WTC11 (cell line): Measurements from ENCODE around the gene FAM117B. TPM values are rescaled to one million over a fixed set of nuclear protein-coding genes. Genes with fewer than 3 reads are reported as not detected.

ENCODE experiments used
- ATAC-seq: fragments of 200-7000 bp; cut with Tn5 transposase; 2 replicates; pipeline ENCODE4 v1.10.0; 2021; ENCODE audit warnings: mild to moderate bottlenecking, moderate library complexity
- CTCF ChIA-PET: fragments of 300-600 bp; sonication (Branson Sonifier 250); formaldehyde crosslinking; loops from one replicate; lab custom pipeline; 2021; ENCODE audit warnings: antibody characterized with exemption; lab: Charles Lee
- POLR2A ChIA-PET: fragments of 350-600 bp; sonication (Branson Sonifier 250); formaldehyde crosslinking; loops from one replicate; lab custom pipeline; 2021; ENCODE audit warnings: antibody characterized with exemption; lab: Charles Lee
- DNase-seq: peaks from one replicate; pipeline ENCODE4 v3.0.0; 2021; ENCODE audit warnings: low spot score
- H3K27ac Mint-ChIP-seq: 2 replicates; pipeline ENCODE4 v1.8.0; 2021; ENCODE audit warnings: mixed read lengths
- H3K27me3 Mint-ChIP-seq: 2 replicates; pipeline ENCODE4 v1.8.0; 2021; ENCODE audit warnings: low read depth, mild to moderate bottlenecking, moderate library complexity, mixed read lengths
- H3K36me3 Mint-ChIP-seq: 2 replicates; pipeline ENCODE4 v1.8.0; 2021; ENCODE audit warnings: mixed read lengths
- H3K4me1 Mint-ChIP-seq: 2 replicates; pipeline ENCODE4 v1.8.0; 2022; ENCODE audit warnings: mixed read lengths
- H3K4me3 Mint-ChIP-seq: 2 replicates; pipeline ENCODE4 v1.8.0; 2021; ENCODE audit warnings: mild to moderate bottlenecking, moderate library complexity, mixed read lengths
- H3K9me3 Mint-ChIP-seq: 2 replicates; pipeline ENCODE4 v1.8.0; 2021; ENCODE audit warnings: mixed read lengths
- AR ChIP-seq: fragments of 250-450 bp; sonication (Bioruptor Pico); IDR thresholded peaks from 2 replicates; pipeline ENCODE4 v1.9.0; 2021; ENCODE audit warnings: mild to moderate bottlenecking
- ATF1 ChIP-seq: sonication (generic); formaldehyde crosslinking; IDR thresholded peaks from 2 replicates; pipeline ENCODE4 v1.8.1; 2023; ENCODE audit warnings: mild to moderate bottlenecking, moderate library complexity, missing genetic modification reagents
- CDX4 ChIP-seq: fragments of 250-450 bp; sonication (Bioruptor Pico); IDR thresholded peaks from 2 replicates; pipeline ENCODE4 v1.9.0; 2021; ENCODE audit warnings: moderate library complexity, mild to moderate bottlenecking, inconsistent platforms, borderline replicate concordance
- EMX1 ChIP-seq: fragments of 250-450 bp; sonication (Bioruptor Pico); IDR thresholded peaks from 2 replicates; pipeline ENCODE4 v1.8.0; 2021; ENCODE audit warnings: mild to moderate bottlenecking
- ERG ChIP-seq: fragments of 250-450 bp; sonication (Bioruptor Pico); IDR thresholded peaks from 2 replicates; pipeline ENCODE4 v1.8.0; 2021; ENCODE audit warnings: mild to moderate bottlenecking
- ESRRA ChIP-seq: sonication (generic); formaldehyde crosslinking; IDR thresholded peaks from 2 replicates; pipeline ENCODE4 v1.8.1; 2022; ENCODE audit warnings: mild to moderate bottlenecking, missing genetic modification reagents, borderline replicate concordance
- FOXP1 ChIP-seq: sonication (generic); formaldehyde crosslinking; IDR thresholded peaks from 2 replicates; pipeline ENCODE4 v1.8.0; 2022; ENCODE audit warnings: missing genetic modification reagents, mild to moderate bottlenecking, moderate library complexity, borderline replicate concordance
- GABPB1 ChIP-seq: sonication (generic); formaldehyde crosslinking; IDR thresholded peaks from 2 replicates; pipeline ENCODE4 v1.8.1; 2023; ENCODE audit warnings: mild to moderate bottlenecking, missing genetic modification reagents
- GRHL2 ChIP-seq: fragments of 250-450 bp; sonication (Bioruptor Pico); IDR thresholded peaks from 2 replicates; pipeline ENCODE4 v1.8.0; 2022; ENCODE audit warnings: mild to moderate bottlenecking, moderate library complexity; ENCODE audit not compliant: insufficient replicate concordance, severe bottlenecking
- HMGA2 ChIP-seq: fragments of 250-450 bp; sonication (Bioruptor Pico); IDR thresholded peaks from 2 replicates; pipeline ENCODE4 v1.4.0; 2021; ENCODE audit warnings: mild to moderate bottlenecking, moderate library complexity
- MLX ChIP-seq: sonication (generic); formaldehyde crosslinking; IDR thresholded peaks from 2 replicates; pipeline ENCODE4 v1.8.1; 2023; ENCODE audit warnings: mild to moderate bottlenecking, missing genetic modification reagents, moderate library complexity
- MXD4 ChIP-seq: fragments of 250-450 bp; sonication (Bioruptor Pico); IDR thresholded peaks from 2 replicates; pipeline ENCODE4 v1.8.0; 2021; ENCODE audit warnings: mild to moderate bottlenecking, moderate library complexity, borderline replicate concordance
- PREB ChIP-seq: sonication (generic); formaldehyde crosslinking; IDR thresholded peaks from 2 replicates; pipeline ENCODE4 v1.8.1; 2022; ENCODE audit warnings: mild to moderate bottlenecking, missing genetic modification reagents, moderate library complexity, borderline replicate concordance
- PRRX2 ChIP-seq: fragments of 250-450 bp; sonication (Bioruptor Pico); IDR thresholded peaks from 2 replicates; pipeline ENCODE4 v1.8.0; 2021; ENCODE audit warnings: mild to moderate bottlenecking
- ZBTB21 ChIP-seq: sonication (generic); formaldehyde crosslinking; IDR thresholded peaks from 2 replicates; pipeline ENCODE4 v1.8.1; 2023; ENCODE audit warnings: mild to moderate bottlenecking, missing genetic modification reagents, borderline replicate concordance
- ZMAT4 ChIP-seq: fragments of 250-450 bp; sonication (Bioruptor Pico); IDR thresholded peaks from 2 replicates; pipeline ENCODE4 v1.9.0; 2021; ENCODE audit warnings: mild to moderate bottlenecking
- ZNF138 ChIP-seq: sonication (generic); formaldehyde crosslinking; conservative IDR thresholded peaks from 2 replicates; pipeline ENCODE4 v1.8.1; 2022; ENCODE audit warnings: mild to moderate bottlenecking, moderate library complexity, missing genetic modification reagents
- ZNF232 ChIP-seq: sonication (generic); formaldehyde crosslinking; IDR thresholded peaks from 2 replicates; pipeline ENCODE4 v1.8.0; 2022; ENCODE audit warnings: mild to moderate bottlenecking, missing genetic modification reagents
- ZNF317 ChIP-seq: sonication (generic); formaldehyde crosslinking; IDR thresholded peaks from 2 replicates; pipeline ENCODE4 v1.8.1; 2023; ENCODE audit warnings: low read depth, mild to moderate bottlenecking, moderate library complexity, missing genetic modification reagents, borderline replicate concordance
- ZNF671 ChIP-seq: fragments of 250-450 bp; sonication (Bioruptor Pico); IDR thresholded peaks from 2 replicates; pipeline ENCODE4 v1.8.0; 2021; ENCODE audit warnings: mild to moderate bottlenecking
- total RNA-seq: library from RNA; stranded (reverse); gene quantifications from 3 replicates; pipeline ENCODE4 v1.2.3, GENCODE V29; 2021
- TF ChIP-seq, protein P1 (sequence below): fragments of 200-600 bp; IDR thresholded peaks from 2 replicates; pipeline ENCODE4 v1.8.0; 2022; ENCODE audit warnings: antibody characterized with exemption

The FAM117B gene
- total RNA-seq, 1 experiment from 2014 or later, result 18.1 TPM

- no peak for TF ChIP-seq ZBTB21 (CRISPR knock-in tag)
- TF ChIP-seq, protein P1, sequence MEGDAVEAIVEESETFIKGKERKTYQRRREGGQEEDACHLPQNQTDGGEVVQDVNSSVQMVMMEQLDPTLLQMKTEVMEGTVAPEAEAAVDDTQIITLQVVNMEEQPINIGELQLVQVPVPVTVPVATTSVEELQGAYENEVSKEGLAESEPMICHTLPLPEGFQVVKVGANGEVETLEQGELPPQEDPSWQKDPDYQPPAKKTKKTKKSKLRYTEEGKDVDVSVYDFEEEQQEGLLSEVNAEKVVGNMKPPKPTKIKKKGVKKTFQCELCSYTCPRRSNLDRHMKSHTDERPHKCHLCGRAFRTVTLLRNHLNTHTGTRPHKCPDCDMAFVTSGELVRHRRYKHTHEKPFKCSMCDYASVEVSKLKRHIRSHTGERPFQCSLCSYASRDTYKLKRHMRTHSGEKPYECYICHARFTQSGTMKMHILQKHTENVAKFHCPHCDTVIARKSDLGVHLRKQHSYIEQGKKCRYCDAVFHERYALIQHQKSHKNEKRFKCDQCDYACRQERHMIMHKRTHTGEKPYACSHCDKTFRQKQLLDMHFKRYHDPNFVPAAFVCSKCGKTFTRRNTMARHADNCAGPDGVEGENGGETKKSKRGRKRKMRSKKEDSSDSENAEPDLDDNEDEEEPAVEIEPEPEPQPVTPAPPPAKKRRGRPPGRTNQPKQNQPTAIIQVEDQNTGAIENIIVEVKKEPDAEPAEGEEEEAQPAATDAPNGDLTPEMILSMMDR, result no peak
- no peak for TF ChIP-seq PREB (CRISPR knock-in tag)
- no peak for TF ChIP-seq ERG
- no peak for TF ChIP-seq PRRX2
- TF ChIP-seq ESRRA (CRISPR knock-in tag), result no peak
- TF ChIP-seq ZMAT4 (CRISPR knock-in tag), result no peak
- CTCF ChIA-PET, result interaction anchor here (5.0 kb wide), 1 partner anchor 43 kb away, joined by 47 read pairs; the partner anchor contains the start of gene FAM117B
Observed at GRCh38 chr2:202592566-202592965, 42.2 kb upstream of the FAM117B start.

GRCh38 chr2:202599105-202599504 is 35.7 kb upstream of the FAM117B start:
- Mint-ChIP-seq H3K9me3 (no peaks in the 10 kb centered on the region), H3K27me3 (no peaks in the 10 kb centered on the region), H3K4me3 (no peak overlapping the region), H3K27ac (no peak overlapping the region), H3K36me3 (no peaks in the 10 kb centered on the region), H3K4me1 (no peaks in the 10 kb centered on the region)
- POLR2A ChIA-PET, result interaction anchor here (0.7 kb wide), 1 partner anchor 186 kb away, joined by 4 read pairs; no protein-coding TSS in a partner anchor
- CTCF ChIA-PET, result interaction anchor here (2.1 kb wide), 1 partner anchor 10 kb away, joined by 14 read pairs; no protein-coding TSS in a partner anchor
- no peak for ATAC-seq
- no peak for TF ChIP-seq HMGA2 (CRISPR knock-in tag)
- TF ChIP-seq MLX (CRISPR knock-in tag), result no peak
- TF ChIP-seq ZNF232 (CRISPR knock-in tag), result no peak
- TF ChIP-seq, protein P1, result no peak
- no peak for TF ChIP-seq ZNF671 (CRISPR knock-in tag)
- TF ChIP-seq GRHL2 (CRISPR knock-in tag), result no peak
- no peak for DNase-seq

More at GRCh38 chr2:202592566-202592965, 42.2 kb upstream of the FAM117B start:
- Mint-ChIP-seq H3K36me3 (no peaks in the 10 kb centered on the region), H3K4me3 (no peak overlapping the region), H3K9me3 (no peaks in the 10 kb centered on the region), H3K27me3 (no peaks in the 10 kb centered on the region; the same call in 1 of the 2 replicates), H3K27ac (no peak overlapping the region; the same call in 1 of the 2 replicates), H3K4me1 (peaks cover 17% of the 10 kb centered on the region)
- ATAC-seq (no peak), DNase-seq (no peak)
- POLR2A ChIA-PET, result no interaction called here

DNA sequence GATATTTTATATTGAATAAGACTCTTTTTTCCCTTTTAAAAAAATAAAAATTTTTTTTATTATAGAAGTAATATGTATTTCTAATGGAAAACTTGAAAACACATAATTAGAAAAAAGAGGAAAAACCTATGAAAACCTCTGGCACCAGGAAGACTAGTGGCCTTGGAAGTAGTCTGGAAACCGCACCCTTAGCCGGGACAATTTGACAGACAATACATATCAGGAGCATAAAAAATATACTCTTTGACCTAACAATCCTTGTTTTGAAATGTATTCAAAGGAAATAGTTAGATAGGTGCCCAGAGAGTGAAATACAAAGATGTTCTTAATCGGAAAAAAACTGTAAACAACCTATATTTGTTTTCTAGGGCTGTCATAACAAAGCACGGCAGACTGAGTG is 34.9 kb upstream of the FAM117B start:
- H3K27me3 Mint-ChIP-seq, result no peaks in the 10 kb centered on the region
- DNase-seq (no peak), ATAC-seq (no peak)
- H3K27ac Mint-ChIP-seq, result no peak overlapping the region
- ChIA-PET CTCF (interaction anchor here (1.5 kb wide), 1 partner anchor 11 kb away, joined by 7 read pairs; no protein-coding TSS in a partner anchor), POLR2A (no interaction called here)
- no peaks in the 10 kb centered on the region for H3K36me3 Mint-ChIP-seq
- H3K4me3 Mint-ChIP-seq, result no peak overlapping the region
- TF ChIP-seq ZBTB21 (CRISPR knock-in tag) (no peak), GABPB1 (CRISPR knock-in tag) (no peak), EMX1 (CRISPR knock-in tag) (no peak), ZNF317 (CRISPR knock-in tag) (no peak), ZNF138 (CRISPR knock-in tag) (no peak), MXD4 (CRISPR knock-in tag) (no peak), CDX4 (CRISPR knock-in tag) (no peak), FOXP1 (CRISPR knock-in tag) (no peak), ATF1 (CRISPR knock-in tag) (no peak), AR (CRISPR knock-in tag) (no peak)
- H3K4me1 Mint-ChIP-seq, result no peaks in the 10 kb centered on the region
- no peaks in the 10 kb centered on the region for H3K9me3 Mint-ChIP-seq
